HG02943 (cell line): ENCODE measurements around the gene LCN6.
"Not testable (repeated sequence)": the region's sequence is repeated elsewhere in the genome, so short reads cannot be mapped to it uniquely, and the experiment has no call there.

ENCODE experiments used
- ATAC-seq: cut with Tn5 transposase; IDR thresholded peaks from one replicate; pipeline ENCODE4 v1.9.1; 2021; ENCODE audit warnings: mild to moderate bottlenecking, low read depth, moderate library complexity; ENCODE audit not compliant: unreplicated experiment

Gene LCN6

DNA sequence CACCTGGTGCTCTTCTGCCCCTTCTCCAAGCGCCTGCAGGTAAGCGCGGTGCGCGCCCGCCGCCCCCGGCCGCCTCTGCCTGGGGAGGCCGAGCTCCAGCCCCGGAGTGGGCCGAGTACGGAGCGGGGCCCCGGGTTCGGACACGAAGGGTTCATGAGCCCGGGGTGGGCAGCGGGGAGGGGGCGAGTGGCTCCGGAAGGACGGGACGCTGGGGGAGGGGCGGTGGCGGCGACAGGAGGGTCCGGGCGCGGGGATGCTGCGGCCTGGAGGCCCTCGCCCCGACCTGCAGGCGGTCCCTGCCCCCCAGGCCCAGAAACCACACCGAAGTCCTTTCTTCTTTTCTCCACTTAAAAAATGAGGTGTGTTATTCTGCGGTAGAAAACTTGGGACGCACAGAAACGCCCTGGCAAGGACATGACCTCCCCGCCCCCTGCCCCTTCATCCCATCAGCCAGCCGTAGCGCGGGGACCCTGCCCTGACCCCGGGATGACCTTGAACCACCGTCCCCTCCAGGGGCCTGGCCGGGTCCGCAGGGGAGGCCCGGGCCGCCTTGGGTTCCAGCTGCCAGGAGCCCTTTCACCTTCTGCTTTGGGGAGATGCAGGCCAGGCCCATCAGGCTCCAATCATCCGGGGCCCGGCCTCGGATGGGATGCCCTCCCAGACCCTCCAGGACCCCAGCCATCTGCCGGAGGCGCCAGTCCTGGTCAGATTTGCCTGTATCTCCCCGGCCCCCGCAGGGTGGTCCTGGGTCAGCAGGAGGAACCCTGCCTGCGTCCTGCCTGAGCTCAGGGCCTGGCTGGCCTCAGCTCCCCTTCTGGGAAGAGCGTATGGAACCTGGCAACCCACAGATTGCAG is 35.4 kb downstream of the LCN6 start:
- ATAC-seq: no peak

DNA sequence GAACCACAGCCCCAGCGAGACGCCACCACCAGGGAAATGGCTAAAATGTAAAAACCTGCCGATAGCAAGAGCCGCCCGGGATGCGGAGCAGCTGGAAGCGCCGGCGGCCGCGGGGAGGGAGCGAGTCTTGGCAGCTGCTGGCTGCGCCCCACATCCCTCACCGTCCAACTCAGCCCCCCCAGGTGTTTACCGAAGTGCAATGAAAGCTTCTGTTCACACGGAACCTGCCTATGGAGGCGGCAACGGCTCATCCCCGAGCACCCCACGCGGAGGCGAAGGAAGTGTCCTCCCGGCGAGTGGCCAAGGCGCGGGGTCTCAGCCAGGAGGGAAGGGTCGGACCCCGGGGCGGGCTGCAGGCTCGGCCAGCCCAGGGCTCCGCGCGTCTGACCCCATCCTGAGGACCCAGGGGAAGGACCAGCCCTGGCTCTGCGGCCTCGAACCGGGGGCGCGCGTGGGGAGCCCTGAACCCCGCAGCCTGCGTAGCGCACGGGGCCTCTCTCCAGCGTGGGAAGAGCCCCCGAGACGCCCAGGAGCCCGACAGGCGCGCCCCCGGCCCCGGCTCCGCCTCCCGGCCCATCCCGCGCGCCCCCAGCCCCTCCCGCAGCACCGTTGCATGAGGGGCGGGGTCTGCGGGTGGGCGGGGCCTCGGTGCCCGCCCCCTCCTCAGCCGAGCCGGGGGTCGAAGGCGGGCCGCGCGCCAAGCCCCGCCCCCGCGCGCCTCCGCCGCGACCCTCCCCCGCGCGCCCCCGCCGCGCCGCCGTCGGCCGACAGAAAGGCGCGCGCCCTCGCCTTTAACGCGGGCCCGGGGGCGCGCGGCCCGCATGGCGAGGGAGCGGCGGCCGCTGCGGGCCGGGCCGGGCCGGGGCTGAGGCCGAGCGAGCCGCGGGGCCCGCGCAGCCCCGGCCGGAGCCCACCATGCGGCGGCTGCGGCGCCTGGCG is 36.3 kb downstream of the LCN6 start, which contains the start of gene DIPK1B:
Gene DIPK1B, plus strand, starts transcription at position 822 of the 939 bp plus-strand sequence. Its CDS starts 94 bp downstream, at position 916.
- no peak for ATAC-seq

DNA sequence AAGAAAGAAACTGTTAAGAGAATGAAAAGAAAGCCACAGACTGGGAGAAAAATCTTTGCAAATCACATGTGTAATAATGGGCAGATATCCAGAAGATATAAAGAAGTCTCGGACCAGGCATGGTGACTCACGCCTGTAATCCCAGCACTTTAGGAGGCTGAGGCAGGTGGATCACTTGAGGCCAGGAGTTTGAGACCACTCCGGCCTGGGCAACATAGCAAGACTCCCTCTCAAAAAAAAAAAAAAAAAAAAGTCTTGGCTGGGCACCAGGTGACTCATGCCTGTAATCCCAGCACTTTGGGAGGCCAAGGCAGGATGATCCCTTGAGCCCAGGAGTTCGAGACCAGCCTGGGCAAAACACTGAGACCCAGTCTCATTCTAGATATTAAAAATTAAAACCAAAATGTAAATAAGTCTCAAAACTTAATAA is 37.1 kb downstream of the LCN6 start:
- ATAC-seq: not testable (repeated sequence)

DNA sequence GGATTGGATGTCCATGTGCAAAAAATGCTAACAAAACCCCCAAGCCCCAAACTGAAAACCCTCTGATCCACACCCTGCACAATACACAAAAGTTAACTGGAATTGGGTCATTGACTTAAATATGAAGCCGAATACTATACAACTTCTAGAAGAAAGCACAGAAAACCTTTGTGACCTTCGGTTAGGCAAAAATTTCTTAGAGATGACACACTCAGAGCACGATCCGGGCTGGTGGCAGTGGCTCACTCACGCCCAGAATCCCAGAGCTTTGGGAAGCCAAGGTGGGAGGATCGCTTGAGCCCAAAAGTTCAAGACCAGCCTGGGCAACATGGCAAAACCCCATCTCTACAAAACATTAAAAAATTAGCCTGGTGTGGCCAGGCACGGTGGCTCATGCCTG is 37.8 kb downstream of the LCN6 start:
- ATAC-seq: no peak

DNA sequence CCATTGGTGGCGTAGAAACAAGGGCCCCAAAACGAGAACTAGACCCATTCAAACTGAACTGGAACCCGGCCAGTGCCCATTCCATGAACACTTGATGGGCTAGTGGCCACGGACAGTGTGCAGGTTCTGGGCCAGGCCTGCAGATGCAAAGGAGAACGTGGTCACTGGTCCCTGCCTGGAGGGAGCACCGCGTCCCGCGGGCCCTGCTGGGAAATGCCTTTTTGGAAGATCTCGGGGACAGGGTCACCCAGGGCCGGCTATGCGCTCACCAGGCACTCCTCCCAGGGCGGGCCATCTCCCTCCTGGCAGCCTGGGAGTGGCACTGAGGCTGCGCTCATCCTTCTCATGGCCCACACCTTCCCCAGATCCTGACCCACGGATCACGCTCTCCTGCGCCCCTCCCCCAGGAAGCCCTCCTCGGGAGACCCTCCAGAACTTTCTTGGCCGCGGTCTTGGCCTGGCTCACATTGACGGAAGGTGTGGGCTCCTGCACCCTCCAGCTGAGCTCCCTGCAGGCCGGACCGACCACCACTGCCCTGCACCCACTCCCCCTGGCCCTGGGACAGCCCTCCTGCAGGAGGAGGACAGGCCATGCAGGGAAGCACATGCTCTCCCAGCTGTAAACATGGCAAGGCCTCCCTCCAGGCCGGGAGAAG is 38.7 kb downstream of the LCN6 start:
- ATAC-seq: no peak

DNA sequence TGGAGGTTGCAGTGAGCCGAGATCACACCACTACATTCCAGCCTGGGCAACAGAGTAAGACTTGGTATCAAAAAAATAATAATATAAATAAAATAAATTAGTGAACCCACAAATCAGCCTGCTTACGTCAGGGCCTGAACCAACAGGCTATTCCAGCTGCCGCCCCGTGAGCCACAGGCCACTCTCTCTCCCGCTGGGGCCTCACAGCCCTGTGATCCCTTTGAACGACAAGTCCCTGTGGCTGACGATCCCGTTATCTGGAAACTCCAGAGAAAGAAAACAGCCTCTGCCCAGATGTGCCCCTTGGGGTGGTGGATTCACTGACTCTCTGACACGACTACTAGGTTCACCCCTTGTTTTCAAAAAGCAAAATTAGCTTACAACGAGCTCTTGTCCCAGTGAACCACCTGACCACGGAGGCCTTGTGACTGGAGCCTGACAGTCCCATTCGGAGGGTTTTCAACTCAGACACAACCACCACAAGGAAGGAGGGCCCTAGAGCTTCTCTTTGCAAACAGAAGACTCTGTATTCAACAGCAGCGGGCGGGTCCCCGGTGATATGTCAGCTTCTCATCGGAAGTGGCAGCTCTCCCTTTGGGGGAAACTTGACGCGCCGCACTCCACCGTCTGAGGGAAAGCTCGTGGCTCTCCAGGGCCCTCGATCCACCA is 40.3 kb downstream of the LCN6 start:
- no peak for ATAC-seq

DNA sequence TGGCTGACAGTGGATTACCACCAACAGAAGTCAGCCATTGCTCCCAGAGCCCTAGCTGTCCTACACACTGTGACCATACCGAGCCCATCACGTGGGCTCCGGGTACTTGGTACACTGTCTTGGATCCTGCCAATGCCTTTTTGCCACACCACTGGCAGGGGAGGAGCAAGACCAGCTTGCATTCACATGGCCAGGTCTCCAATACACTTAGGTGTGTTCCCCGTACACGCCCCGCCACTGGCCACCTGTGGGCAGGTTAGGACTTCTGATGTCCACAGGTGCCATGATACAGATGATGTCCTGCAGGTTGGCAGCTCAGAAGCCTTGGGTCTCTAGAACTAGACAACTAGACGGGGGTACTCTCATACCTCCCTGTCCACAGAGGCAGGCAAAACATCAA is 41.3 kb downstream of the LCN6 start:
- no peak for ATAC-seq

DNA sequence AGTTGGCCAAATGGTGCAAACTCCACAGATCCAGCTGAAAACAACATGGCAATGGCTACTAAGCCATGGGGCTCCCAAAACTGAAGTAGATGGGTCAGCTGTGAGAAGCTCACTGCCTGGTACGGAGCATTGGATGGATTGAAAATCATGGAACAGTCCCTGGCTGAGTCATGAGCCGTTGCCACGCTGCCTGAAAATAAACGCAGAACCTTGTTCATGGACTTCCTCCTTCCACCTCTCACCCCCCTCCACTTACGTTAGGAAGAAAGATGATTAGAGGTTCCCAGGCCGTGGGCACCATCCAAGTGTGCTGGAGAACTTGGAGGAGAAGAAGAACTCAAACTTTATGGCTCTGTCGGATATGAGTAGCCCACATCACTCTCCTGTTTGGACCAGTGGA is 42.8 kb downstream of the LCN6 start:
- ATAC-seq: no peak

DNA sequence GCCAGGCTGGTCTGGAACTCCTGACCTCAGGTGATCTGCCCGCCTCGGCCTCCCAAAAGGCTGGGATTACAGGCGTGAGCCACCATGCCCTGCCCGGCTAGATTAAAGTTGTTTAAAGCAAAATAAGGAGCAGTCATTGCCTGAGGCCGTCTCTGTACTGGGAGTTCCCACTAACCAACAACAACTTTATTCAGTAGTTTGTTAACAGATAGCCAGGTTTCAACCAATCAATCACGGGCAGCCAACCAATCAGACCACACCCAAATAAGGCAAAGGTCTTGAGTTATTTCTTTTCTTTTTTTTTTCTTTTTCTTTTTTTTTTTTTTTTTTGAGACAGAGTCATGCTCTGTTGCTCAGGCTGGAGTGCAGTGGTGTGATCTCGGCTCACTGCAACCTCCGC is 43.6 kb downstream of the LCN6 start:
- not testable (repeated sequence) for ATAC-seq

DNA sequence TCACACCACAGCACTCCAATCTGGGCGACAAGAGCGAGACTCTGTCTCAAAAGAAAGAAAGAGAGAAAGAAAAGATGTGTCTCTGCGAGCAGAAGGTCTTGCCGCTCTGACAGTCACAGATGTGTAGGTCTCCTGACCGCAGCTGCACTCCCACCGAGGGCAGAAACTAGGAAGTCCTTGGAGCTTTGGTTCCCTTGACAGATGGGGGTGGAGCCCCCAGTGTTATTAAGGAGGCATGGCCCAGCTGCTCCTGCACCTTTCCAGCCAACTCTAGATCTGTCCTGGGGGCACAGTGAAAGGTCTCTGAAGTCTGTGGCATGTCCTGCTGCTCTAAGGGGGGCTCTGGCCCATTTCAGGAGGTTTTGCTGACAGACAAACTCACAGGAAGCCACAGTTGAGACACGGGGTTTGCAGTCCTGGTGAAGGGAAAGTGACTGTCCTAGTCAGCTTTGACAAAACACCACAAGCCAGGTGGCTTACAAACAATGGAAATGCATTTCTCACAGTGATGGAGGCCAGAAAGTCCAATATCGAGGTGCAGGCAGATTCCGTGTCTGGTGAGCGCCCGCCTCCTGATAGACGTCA is 45.0 kb downstream of the LCN6 start:
- no peak for ATAC-seq

DNA sequence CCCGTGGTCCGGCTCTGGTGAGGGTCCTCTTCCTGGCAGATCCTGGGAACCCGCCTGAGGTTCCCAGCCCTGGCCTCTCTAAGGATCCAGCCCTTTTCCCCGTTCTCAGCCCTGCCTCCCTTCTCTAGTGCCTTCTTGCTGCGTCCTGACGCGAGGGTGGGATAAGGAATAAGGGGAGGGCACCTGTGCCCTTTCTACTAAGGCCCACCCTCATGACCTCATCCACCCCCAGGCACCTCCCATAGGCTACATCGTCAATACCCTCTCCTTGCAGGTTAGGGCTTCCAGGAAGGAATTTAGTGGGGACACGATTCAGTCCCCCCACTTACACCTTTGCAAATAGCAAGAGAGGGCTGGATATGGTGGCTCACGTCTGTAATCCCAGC is 46.7 kb downstream of the LCN6 start:
- ATAC-seq: no peak

DNA sequence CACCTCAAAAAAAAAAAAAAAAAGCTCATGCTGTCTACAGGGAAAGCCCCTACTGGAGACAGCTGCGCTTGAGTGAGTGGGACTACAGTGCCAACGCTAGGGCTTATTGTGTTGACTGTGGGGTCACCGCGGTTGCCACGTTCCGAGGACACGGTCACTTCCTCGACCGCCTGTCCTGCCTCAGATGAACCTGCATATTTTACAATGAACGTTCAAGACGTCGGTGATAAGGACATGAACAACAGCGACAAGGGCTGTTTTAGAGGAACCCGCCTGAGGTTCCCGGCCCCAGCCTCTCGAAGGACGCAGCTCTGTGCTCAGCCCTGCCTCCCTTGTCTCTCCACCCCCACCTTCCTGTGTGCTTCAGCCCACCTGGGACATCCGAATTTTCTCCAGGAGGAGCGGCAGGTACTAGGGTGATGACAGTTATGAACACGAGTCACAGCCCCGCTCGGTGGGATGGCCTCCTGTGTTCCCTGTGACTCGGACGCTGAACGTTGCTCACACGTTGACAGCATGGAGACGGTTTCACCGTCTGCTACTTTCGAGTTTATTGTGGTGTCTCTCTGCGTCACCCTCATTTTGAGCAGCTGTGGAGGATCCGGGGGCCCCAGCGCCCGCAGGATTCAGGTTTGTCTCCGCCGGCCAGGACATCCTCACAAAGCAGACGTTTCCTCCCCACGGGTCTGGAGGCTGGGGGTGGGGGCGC is 47.2 kb downstream of the LCN6 start:
- peak; percentile 52 for ATAC-seq

DNA sequence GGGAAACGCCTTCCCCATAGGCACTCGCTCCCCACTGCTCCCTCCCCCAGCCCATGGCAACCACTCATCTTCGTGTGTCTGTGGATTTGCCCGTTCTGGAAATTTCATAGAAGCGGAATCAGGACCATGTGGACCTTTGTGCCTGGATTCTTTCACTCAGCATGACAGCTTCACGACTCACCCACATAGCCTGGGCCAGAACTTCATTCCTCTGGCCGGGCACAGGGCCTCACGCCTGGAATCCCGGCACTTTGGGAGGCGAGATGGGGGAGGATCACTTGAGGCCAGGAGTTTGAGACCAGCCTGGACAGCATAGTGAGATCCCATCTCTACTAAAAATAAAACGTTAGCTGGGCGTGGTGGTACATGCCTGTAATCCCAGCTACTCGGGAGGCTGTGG is 48.0 kb downstream of the LCN6 start:
- ATAC-seq: no peak

DNA sequence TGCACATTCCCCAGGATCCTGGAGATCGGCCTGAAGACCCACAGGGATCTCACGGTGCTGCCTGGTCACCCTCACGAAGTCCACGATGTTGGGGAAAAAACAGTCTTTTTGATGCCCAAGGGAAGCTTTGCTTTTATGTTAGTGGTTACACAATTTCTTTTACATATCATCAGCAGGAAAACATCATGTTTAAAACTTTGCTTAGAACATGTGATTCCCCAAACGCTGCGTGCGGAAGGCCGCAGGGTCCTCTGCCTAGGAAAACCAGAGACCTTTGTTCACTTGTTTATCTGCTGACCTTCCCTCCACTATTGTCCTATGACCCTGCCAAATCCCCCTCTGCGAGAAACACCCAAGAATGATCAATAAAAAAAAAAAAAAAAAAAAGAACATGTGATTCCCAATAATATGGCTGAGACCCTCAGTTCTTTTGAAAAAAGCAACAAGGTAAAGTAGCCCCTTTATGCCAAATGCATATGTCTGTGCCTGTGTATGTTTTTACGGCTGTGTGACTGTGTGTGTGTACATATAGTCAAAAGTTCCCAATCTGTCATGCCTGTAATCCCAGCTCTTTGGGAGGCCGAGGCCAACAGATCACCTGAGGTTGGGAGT is 49.6 kb downstream of the LCN6 start:
- no peak for ATAC-seq

DNA sequence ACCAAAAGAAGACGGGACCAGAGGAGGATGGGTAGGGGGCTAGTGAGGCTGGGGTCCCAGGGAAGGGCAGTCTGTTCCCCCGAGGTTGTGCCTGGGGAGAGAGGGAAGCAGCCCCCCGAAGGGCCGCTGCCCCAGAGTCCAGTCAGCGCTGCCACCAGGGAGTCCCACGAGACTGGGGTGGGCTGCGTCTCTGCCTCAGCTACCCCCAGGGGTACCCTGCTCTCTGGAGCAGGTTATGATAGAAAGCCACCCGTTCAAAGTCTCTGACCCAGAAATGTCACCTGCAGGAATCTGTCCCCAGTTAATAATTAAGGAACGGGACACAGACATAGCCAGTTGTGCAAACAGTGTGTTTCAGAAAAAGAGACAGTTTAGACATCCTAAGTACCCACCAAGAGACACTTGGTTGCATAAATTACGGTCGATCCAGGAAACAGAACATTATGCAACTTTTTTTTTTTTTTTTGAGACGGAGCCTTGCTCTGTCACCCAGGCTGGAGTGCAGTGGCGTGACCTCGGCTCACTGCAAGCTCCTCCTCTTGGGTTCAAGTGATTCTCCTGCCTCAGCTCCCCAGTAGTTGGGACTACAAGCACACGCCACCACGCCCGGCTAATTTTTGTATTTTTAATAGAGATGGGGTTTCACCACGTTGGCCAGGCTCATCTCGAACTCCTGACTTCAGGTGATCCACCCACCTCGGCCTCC is 50.4 kb downstream of the LCN6 start:
- no peak for ATAC-seq

DNA sequence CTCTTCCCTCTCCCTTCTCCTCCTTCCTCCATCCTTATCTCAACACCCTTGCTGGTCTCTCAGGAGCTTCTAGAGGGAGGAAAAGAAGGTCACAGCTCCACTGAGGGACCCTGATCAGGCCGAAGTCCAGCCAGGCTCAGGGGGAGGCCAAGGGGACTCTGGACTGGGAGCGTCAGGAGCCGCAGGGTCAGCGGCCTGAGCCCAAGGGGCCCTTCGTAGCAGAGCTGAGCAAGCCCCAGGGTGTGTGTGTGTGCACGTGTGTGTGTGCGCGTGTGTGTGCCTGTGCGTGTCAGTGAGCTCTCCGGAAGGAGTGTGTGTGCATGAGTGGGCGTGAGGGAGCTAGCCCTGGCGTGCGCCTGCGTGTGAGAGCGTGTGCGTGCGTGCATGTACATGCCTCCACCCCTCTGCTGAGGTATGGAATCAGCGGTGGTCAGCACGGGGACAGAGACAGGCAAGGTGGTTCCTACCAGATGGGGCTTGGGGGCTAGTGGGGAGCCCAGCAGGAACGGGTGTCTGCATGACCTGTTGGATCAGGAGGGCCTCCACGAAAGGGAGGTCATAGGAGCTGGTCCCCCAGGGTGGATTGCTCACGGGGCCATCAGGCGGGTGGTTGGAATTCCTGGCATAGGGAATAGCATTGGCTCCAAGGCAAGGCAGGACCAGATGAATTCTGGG is 51.0 kb downstream of the LCN6 start:
- ATAC-seq: no peak

DNA sequence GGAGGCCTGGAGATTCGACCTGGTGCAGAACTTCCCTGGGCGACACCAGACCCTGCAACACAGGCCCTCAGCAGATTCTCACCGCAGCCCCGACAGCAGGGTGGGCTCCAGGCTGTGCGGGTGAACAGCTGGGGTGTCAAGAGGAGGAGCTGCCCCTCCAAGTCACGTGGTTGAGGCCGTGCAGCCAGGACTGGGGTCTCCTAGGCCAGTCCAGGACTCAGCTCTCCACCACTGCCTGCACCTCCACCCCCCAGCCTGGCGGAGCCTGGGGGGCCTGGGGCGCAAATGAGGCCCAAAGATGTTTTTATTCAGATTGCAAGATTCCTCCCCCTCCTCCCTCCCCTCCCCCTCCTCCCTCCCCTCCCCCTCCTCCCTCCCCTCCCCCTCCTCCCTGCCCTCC is 51.8 kb downstream of the LCN6 start:
- no peak for ATAC-seq

DNA sequence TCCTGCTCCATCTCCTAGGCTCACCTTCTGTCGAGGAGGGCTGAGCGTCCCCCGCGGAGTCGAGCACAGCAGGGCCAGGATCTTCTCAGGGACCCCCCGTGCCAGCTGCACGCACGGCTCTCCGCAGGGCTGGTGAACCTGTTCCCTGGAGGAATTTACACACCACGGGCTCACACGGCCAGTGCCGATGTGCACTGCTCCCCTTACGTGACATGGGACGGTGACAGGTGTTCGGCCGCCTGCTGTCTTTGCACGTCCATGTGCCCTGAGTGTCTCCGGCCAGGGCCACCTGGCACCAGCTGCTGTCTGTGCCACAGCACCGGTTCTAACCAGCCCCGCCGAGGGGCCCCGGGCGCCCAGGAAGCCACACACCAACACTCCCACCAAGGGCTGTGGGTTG is 52.4 kb downstream of the LCN6 start:
- ATAC-seq: no peak
